Measurements from ENCODE around the gene SENP3. TPM values are rescaled to one million over a fixed set of nuclear protein-coding genes. Genes with fewer than 3 reads are reported as not detected.

The SENP3 gene
- total RNA-seq, 1 experiment from 2014 or later, result 83.1 TPM

- no peaks in the 10 kb centered on the region for H3K9me3 ChIP-seq (ENCODE audit: control insufficient read depth, low read depth, low read length)
- no peaks in the 10 kb centered on the region for H3K9me3 Mint-ChIP-seq
- H3K4me2 ChIP-seq (ENCODE audit: insufficient read depth, insufficient read length, low read length), result no peak overlapping the region
- peaks cover 4% of the 10 kb centered on the region; the same call in 1 of the 2 replicates for H3K79me2 ChIP-seq (ENCODE audit: insufficient read depth, low read length)
- no peak overlapping the region for H3K56ac ChIP-seq (ENCODE audit: insufficient read length, low read depth, low read length)
- H3K4me1 ChIP-seq (ENCODE audit: insufficient read depth, low read length), result no peaks in the 10 kb centered on the region; the same call in 1 of the 2 replicates
- no peak overlapping the region for H4K5ac ChIP-seq (ENCODE audit: insufficient read length, low read depth, low read length)
- WGBS (ENCODE audit: extremely low coverage, insufficient read length, low lambda C conversion rate), result no CpG with 5 or more reads among the region's 5 CpGs
- H3K9ac ChIP-seq (ENCODE audit: extremely low read depth, insufficient read length, low read length), result no peak overlapping the region
- no peaks in the 10 kb centered on the region for H4K20me1 ChIP-seq (ENCODE audit: control insufficient read depth, insufficient read depth, insufficient read length)
- H3K4me3 Mint-ChIP-seq, result no peak overlapping the region; a peak in 1 of 5 replicates
- H3K27ac Mint-ChIP-seq, result no peak overlapping the region
- H2BK15ac ChIP-seq (ENCODE audit: low read depth, low read length), result no peak overlapping the region
- no peak overlapping the region for H3K23ac ChIP-seq (ENCODE audit: insufficient read length, low read depth, low read length)
- H3K79me1 ChIP-seq (ENCODE audit: insufficient read depth, low read depth, low read length, poor library complexity, severe bottlenecking), result no peaks in the 10 kb centered on the region
- H3K27me3 Mint-ChIP-seq (ENCODE audit: low read depth), result no peaks in the 10 kb centered on the region
- no peak overlapping the region for H2BK12ac ChIP-seq (ENCODE audit: insufficient read length, low read depth, low read length)
- H3K4ac ChIP-seq (ENCODE audit: low read depth, low read length), result no peak overlapping the region
- DNase-seq, result no peak
- no peak overlapping the region for H3T11ph ChIP-seq (ENCODE audit: low read length)
- no peak overlapping the region for H2BK5ac ChIP-seq (ENCODE audit: insufficient read length, low read length)
- H3K27me3 ChIP-seq (ENCODE audit: insufficient read depth, low read length), result no peaks in the 10 kb centered on the region
- peaks cover 3 to 4% of the 10 kb centered on the region in 2 experiments for H3K4me1 Mint-ChIP-seq
- H2AK5ac ChIP-seq (ENCODE audit: insufficient read length, low read length), result no peak overlapping the region
- H4K8ac ChIP-seq (replicated peaks; ENCODE audit: insufficient read length, low read depth, low read length), result no peak overlapping the region
- H4K91ac ChIP-seq (ENCODE audit: insufficient read length, low read depth, low read length), result no peak overlapping the region
- no peak overlapping the region for H3K18ac ChIP-seq (ENCODE audit: insufficient read length, low read depth, low read length)
- H2AFZ ChIP-seq (ENCODE audit: low read length), result no peak overlapping the region
- H3K36me3 Mint-ChIP-seq (ENCODE audit: insufficient read depth in 1 of 3, low read depth in 3 of 3), result no peaks in the 10 kb centered on the region
- H3K14ac ChIP-seq (ENCODE audit: insufficient read depth, low read length), result no peak overlapping the region
- H3K27ac ChIP-seq (ENCODE audit: insufficient read length, low read depth, low read length), result no peak overlapping the region
- TF ChIP-seq, protein P1, sequence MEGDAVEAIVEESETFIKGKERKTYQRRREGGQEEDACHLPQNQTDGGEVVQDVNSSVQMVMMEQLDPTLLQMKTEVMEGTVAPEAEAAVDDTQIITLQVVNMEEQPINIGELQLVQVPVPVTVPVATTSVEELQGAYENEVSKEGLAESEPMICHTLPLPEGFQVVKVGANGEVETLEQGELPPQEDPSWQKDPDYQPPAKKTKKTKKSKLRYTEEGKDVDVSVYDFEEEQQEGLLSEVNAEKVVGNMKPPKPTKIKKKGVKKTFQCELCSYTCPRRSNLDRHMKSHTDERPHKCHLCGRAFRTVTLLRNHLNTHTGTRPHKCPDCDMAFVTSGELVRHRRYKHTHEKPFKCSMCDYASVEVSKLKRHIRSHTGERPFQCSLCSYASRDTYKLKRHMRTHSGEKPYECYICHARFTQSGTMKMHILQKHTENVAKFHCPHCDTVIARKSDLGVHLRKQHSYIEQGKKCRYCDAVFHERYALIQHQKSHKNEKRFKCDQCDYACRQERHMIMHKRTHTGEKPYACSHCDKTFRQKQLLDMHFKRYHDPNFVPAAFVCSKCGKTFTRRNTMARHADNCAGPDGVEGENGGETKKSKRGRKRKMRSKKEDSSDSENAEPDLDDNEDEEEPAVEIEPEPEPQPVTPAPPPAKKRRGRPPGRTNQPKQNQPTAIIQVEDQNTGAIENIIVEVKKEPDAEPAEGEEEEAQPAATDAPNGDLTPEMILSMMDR (conservative IDR thresholded peaks at IDR 0.05), result no peak
- no peak overlapping the region for H2BK120ac ChIP-seq (ENCODE audit: low read depth, low read length, poor library complexity, severe bottlenecking)
- no peak overlapping the region for H2BK20ac ChIP-seq (ENCODE audit: low read depth, low read length, poor library complexity, severe bottlenecking)
- peaks cover 5% of the 10 kb centered on the region for H3K23me2 ChIP-seq (ENCODE audit: insufficient read length, low read depth, low read length, poor library complexity, severe bottlenecking)
These were observed 56.9 kb downstream of the SENP3 start for GRCh38 chr17:7618608-7619007.
